Fibroblast of lung (primary cell): ENCODE data around the gene FHOD3.

Experiments
- EZH2 ChIP-seq: IDR thresholded peaks from 2 replicates; pipeline ENCODE4 v1.5.1; 2012; ENCODE audit warnings: low read length, control low read depth, mild to moderate bottlenecking; ENCODE audit errors: missing control alignments
- TF ChIP-seq, protein P1 (sequence below), 2 donors: IDR thresholded peaks in 1 of 2; conservative IDR thresholded peaks in 1 of 2; 1 replicate in 1 of 2; 2 replicates in 1 of 2; pipeline ENCODE4 v1.5.1; 2011 to 2012; ENCODE audit warnings: low read length in 2 of 2, control low read depth in 1 of 2, inconsistent platforms in 1 of 2, low read depth in 1 of 2, mild to moderate bottlenecking in 1 of 2

DNA sequence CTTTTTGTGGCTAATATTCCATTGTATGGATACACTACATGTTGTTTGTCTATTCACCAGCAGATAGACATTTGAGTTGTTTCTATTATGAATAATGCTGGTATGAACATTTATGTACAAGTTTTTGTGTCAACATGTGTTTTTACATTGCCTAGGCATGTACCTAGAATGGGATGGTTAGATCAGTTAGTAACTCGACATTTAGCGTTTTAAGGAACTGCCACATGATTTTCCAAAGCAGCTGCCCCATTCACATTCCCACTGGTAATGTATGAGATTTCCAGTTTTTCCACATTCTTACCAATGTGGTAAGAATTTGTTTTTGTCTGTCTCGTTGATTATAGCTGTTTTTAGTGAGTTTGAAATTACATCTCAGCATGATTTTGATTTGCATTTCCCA lies 112.8 kb downstream of the FHOD3 start:
- TF ChIP-seq, protein P1, sequence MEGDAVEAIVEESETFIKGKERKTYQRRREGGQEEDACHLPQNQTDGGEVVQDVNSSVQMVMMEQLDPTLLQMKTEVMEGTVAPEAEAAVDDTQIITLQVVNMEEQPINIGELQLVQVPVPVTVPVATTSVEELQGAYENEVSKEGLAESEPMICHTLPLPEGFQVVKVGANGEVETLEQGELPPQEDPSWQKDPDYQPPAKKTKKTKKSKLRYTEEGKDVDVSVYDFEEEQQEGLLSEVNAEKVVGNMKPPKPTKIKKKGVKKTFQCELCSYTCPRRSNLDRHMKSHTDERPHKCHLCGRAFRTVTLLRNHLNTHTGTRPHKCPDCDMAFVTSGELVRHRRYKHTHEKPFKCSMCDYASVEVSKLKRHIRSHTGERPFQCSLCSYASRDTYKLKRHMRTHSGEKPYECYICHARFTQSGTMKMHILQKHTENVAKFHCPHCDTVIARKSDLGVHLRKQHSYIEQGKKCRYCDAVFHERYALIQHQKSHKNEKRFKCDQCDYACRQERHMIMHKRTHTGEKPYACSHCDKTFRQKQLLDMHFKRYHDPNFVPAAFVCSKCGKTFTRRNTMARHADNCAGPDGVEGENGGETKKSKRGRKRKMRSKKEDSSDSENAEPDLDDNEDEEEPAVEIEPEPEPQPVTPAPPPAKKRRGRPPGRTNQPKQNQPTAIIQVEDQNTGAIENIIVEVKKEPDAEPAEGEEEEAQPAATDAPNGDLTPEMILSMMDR (conservative IDR thresholded peaks at IDR 0.05 in 1 of 2, IDR thresholded peaks at IDR 0.05 in 1 of 2; ENCODE audit: low read depth in 1 of 2, low read length in 2 of 2): no peak
- TF ChIP-seq EZH2: no peak
